ENCODE results near the gene CABP1. TPM values are rescaled to one million over a fixed set of nuclear protein-coding genes. Genes with fewer than 3 reads are reported as not detected.

The CABP1 gene
- total and polyA plus RNA-seq, 7 donors: 1.6 to 4.8 (median 2.3) TPM

GRCh38 chr12:120640861-120641833 is 721 bp downstream of the CABP1 start:
- Histone ChIP-seq H3K9me3 (no peaks in the 10 kb centered on the region), H3K4me1 (peaks cover 6% of the 10 kb centered on the region), H3K4me3 (peak overlapping the region; percentile 65), H3K27me3 (ENCODE audit: insufficient read depth in 3 of 3, low read length in 2 of 3) (peaks cover 0 to 47% (median 4%) of the 10 kb centered on the region in 3 donors), H3K27ac (no peak overlapping the region), H3K36me3 (ENCODE audit: insufficient read depth in 1 of 2, low read depth in 1 of 2) (no peaks in the 10 kb centered on the region)
- intact Hi-C loops (cut with DNase I): no loop called here
- DNase-seq: peak; percentile 58 to 74
- peak; percentile 74 to 90 (median 84) for ATAC-seq
- WGBS, 3 donors: 1 to 2% (median 1%) methylated on average over 32 to 115 of the region's 115 CpGs
- TF ChIP-seq CTCF (IDR thresholded peaks at IDR 0.05): no peak

- H3K27ac ChIP-seq: no peak overlapping the region
- WGBS, 3 donors: 71 to 76% (median 72%) methylated on average over 9 of the region's 9 CpGs
- no peak for ATAC-seq
Measured at GRCh38 chr12:120642121-120642520, 1.7 kb downstream of the CABP1 start.

GRCh38 chr12:120642826-120643225 is 2.4 kb downstream of the CABP1 start:
- whole genome bisulfite sequencing, 3 donors: 76 to 84% (median 78%) methylated on average over 4 of the region's 4 CpGs
- H3K4me3 ChIP-seq: no peak overlapping the region
- no peak for TF ChIP-seq CTCF (IDR thresholded peaks at IDR 0.05)
- H3K4me1 ChIP-seq: peaks cover 6% of the 10 kb centered on the region
- intact Hi-C loops (cut with DNase I): no loop called here
- ATAC-seq (no peak), DNase-seq (no peak)
- H3K36me3 ChIP-seq (ENCODE audit: insufficient read depth in 1 of 2, low read depth in 1 of 2): no peaks in the 10 kb centered on the region
- H3K27me3 ChIP-seq (ENCODE audit: insufficient read depth in 3 of 3, low read length in 2 of 3): peaks cover 0 to 47% (median 4%) of the 10 kb centered on the region in 3 donors
- H3K27ac ChIP-seq: no peak overlapping the region
- H3K9me3 ChIP-seq: no peaks in the 10 kb centered on the region

More at GRCh38 chr12:120642121-120642520, 1.7 kb downstream of the CABP1 start:
- no peaks in the 10 kb centered on the region for H3K36me3 ChIP-seq (ENCODE audit: insufficient read depth in 1 of 2, low read depth in 1 of 2)
- no peak for DNase-seq
- H3K4me3 ChIP-seq: no peak overlapping the region
- H3K27me3 ChIP-seq (ENCODE audit: insufficient read depth in 3 of 3, low read length in 2 of 3): peaks cover 0 to 47% (median 4%) of the 10 kb centered on the region in 3 donors
- peaks cover 6% of the 10 kb centered on the region for H3K4me1 ChIP-seq
- no peak for TF ChIP-seq CTCF (IDR thresholded peaks at IDR 0.05)
- intact Hi-C loops (cut with DNase I): no loop called here
- H3K9me3 ChIP-seq: no peaks in the 10 kb centered on the region

- Histone ChIP-seq H3K36me3 (ENCODE audit: insufficient read depth in 1 of 2, low read depth in 1 of 2) (no peaks in the 10 kb centered on the region), H3K9me3 (no peaks in the 10 kb centered on the region), H3K4me3 (no peak overlapping the region), H3K27ac (no peak overlapping the region), H3K27me3 (ENCODE audit: insufficient read depth in 3 of 3, low read length in 2 of 3) (peaks cover 0 to 47% (median 4%) of the 10 kb centered on the region in 3 donors), H3K4me1 (peaks cover 6% of the 10 kb centered on the region)
- WGBS, 3 donors: 76 to 78% (median 77%) methylated on average over 4 of the region's 4 CpGs
- DNase-seq (no peak), ATAC-seq (no peak)
- TF ChIP-seq CTCF (IDR thresholded peaks at IDR 0.05): no peak
- intact Hi-C loops (cut with DNase I): no loop called here
Measured at GRCh38 chr12:120643574-120643973, 3.1 kb downstream of the CABP1 start.

Data from psoas muscle (tissue), 8 donors.